Forelimb muscle (tissue), 1 donor: ENCODE results near the gene LIPG. TPM values are rescaled to one million over a fixed set of nuclear protein-coding genes. Genes with fewer than 3 reads are reported as not detected.
"Not testable (repeated sequence)": the region's sequence is repeated elsewhere in the genome, so short reads cannot be mapped to it uniquely, and the experiment has no call there.

Source experiments
- DNase-seq: peaks from one replicate; pipeline ENCODE4 v3.0.0-alpha.2; 2013; ENCODE audit warnings: low read depth
- polyA plus RNA-seq: library from polyadenylated mRNA; unstranded; fragments of 120-200 nt; gene quantifications from one replicate; pipeline ENCODE4 v1.2.1, GENCODE V29; 2013; ENCODE audit not compliant: insufficient read length

Gene LIPG
- polyA plus RNA-seq, 1 donor: 4.4 TPM

- DNase-seq: no peak
Measured at GRCh38 chr18:49573835-49574234, 12.0 kb downstream of the LIPG start.

DNA sequence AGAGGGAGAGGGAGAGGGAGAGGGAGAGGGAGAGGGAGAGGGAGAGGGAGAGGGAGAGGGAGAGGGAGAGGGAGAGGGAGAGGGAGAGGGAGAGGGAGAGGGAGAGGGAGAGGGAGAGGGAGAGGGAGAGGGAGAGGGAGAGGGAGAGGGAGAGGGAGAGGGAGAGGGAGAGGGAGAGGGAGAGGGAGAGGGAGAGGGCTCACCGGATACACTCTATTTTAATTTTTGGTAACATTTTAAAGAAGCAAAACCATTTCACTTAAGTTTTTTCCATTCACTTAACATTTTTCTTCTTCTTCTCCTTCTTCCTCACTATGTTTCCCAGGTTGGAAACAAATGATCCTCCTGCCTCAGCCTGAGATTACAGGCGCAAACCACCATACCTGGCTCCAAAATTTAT lies 17.2 kb downstream of the LIPG start:
- not testable (repeated sequence) for DNase-seq

DNA sequence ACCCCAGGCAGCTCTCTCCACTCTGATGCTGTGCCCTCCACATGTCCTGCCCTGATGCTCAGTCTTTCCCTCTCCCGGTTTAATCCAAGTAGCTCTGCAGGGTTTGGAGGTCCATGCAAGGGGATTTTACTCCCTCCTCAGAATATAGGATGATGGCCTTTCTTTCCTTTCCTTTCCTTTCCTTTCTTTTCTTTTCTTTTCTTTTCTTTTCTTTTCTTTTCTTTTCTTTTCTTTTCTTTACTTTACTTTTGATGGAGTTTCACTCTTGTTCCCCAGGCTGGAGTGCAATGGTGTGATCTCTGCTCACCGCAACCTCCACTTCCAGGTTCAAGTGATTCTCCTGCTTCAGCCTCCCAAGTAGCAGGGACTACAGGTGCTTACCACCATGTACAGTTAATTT lies 17.7 kb downstream of the LIPG start:
- not testable (repeated sequence) for DNase-seq

- DNase-seq: no peak
Measured at GRCh38 chr18:49580279-49580678, 18.4 kb downstream of the LIPG start.

DNA sequence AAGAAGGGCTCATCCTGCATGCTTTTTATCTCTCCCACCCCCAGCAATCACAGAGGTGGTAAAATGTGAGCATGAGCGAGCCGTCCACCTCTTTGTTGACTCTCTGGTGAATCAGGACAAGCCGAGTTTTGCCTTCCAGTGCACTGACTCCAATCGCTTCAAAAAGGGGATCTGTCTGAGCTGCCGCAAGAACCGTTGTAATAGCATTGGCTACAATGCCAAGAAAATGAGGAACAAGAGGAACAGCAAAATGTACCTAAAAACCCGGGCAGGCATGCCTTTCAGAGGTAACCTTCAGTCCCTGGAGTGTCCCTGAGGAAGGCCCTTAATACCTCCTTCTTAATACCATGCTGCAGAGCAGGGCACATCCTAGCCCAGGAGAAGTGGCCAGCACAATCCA lies 19.5 kb downstream of the LIPG start:
- no peak for DNase-seq

GRCh38 chr18:49582579-49582978 lies 20.7 kb downstream of the LIPG start:
- DNase-seq: no peak

GRCh38 chr18:49584394-49584793 lies 22.5 kb downstream of the LIPG start:
- no peak for DNase-seq

GRCh38 chr18:49584951-49585350 lies 23.1 kb downstream of the LIPG start:
- DNase-seq: not testable (repeated sequence)

DNA sequence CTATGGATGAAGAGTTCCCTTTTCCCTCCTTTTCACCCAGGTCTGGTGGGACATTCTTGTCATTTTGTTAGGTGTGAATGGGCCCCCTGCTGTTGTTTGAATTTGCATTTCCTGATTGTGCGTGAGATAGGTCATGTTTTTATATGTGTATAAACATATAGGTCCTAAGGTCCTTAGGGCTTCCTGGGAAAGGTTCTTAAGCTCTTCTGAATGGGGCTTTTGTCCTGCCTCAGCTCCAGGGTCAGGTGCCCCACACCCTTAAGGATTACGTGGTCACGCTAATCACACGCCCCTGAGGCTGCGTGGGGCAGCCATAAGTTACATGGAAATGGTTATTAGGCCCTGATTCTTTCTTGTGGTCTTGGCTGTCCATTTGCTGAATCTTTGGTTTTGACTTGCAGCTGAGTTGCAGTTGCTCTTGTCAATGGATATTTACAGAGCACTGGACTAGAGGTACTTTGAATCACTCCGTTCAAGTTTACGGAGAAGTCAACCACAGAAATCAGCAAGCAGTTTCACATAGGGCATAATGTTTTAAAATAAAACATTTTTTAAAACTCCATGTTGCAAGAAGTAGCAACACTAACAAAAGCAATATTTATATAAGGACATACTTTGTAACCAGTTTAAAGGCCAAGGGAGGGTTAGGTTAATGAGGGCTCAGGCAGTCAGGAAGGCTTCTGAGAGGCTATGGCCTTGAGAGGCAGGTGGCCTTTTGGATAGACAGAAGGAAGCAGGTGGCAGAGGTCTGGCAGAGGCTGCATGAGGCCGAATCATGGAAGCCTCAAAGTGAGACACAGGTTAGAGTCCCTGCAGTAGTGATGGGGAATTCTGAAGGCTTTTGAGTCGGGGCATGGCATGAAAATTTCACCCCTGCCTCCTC lies 24.2 kb downstream of the LIPG start:
- DNase-seq: no peak

DNA sequence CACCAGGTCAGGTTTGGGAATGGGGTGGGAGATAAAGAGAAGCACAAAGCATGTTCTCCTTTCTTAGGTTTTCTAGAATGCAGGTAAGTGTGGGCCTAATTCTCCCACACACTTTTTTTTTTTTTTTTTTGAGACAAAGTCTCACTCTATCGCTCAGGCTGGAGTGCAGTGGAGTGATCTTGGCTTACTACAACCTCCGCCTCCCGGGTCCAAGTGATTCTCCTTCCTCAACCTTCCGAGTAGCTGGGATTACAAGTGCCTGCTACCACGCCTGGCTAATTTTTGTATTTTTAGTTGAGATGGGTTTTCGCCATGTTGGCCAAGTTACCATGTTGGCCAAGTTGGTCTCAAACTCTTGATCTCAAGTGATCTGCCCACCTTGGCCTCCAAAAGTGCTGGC lies 26.3 kb downstream of the LIPG start:
- no peak for DNase-seq

- no peak for DNase-seq
Measured at GRCh38 chr18:49588971-49589370, 27.1 kb downstream of the LIPG start.

DNA sequence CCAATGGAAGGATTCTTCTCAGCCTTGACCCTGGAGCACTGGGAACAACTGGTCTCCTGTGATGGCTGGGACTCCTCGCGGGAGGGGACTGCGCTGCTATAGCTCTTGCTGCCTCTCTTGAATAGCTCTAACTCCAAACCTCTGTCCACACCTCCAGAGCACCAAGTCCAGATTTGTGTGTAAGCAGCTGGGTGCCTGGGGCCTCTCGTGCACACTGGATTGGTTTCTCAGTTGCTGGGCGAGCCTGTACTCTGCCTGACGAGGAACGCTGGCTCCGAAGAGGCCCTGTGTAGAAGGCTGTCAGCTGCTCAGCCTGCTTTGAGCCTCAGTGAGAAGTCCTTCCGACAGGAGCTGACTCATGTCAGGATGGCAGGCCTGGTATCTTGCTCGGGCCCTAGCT lies 28.8 kb downstream of the LIPG start:
- DNase-seq: no peak

DNA sequence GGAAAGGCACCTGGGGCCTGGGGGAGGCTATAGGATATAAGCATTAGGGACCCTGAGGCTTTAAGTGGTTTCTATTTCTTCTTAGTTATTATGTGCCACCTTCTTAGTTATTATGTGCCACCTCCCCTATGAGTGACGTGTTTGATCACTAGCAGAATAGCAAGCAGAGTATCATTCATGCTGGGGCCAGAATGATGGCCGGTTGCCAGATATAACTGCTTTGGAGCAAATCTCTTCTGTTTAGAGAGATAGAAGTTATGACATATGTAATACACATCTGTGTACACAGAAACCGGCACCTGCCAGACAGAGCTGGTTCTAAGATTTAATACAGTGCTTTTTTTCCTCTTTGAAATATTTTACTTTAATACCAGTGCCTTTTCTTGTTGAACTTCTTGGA lies 29.4 kb downstream of the LIPG start:
- DNase-seq: no peak

- no peak for DNase-seq
Measured at GRCh38 chr18:49591775-49592174, 29.9 kb downstream of the LIPG start.

DNA sequence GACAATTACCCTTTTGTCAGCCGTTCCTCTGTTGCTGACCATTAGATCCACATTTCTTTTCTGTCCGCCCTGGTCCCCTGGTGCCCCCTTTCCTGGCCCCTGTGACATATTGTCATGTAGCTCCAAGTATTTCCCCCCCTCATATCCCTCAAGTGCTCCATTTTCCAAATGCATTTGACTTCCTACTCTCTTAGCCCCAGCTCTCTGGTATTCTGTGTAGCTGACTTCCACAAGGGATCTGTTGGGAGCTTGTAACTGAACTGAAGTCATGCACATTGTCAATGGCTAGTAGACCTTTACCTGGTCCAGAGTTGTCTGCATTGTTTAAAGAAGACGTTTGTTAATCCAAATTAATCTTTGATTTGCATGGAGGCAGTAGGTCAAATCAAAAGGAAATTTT lies 34.8 kb downstream of the LIPG start:
- DNase-seq: no peak

GRCh38 chr18:49597157-49597931 lies 35.5 kb downstream of the LIPG start:
- no peak for DNase-seq

GRCh38 chr18:49601211-49601610 lies 39.4 kb downstream of the LIPG start:
- no peak for DNase-seq

DNA sequence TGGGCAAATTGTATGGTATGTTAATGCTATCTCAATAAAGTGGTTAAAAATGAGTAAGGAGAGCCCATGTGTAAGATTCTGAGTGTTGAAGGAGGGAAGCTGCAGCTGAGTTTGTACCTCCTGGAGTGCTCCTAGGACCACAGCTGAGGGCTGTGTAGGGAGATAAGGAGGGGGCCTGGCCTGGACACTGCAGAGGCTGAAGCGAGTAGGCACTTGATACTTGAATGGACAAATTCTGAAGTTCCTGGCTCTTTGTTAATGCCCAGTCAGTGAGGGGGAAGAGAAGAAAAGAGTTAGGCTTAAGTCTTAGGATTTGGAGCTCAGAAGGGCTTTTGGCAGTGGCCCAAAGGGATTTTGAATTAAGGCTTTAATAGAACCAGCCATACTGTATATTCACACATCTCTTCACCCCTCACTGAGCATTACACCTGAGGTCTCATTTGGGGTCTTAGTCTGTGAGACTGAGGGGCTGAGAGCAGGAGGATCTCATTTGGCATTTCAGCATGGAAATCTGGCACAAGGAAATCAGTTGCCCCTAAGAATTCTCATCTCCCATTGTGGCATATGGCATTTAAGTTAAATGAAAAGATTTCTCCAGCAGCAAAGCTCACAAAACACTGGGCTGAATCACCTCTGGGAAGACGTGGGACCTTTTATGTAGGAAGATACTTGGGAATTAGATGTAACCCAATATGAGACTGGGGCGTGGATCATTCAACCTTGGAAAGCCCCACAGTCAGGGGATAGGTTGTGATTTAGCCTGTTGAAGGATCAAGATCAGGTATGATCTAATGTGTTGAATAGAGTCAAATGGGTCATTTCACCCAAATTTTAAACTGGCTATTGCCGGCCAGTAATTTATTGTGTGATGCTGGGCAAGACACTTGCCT lies 46.8 kb downstream of the LIPG start:
- DNase-seq: no peak

DNA sequence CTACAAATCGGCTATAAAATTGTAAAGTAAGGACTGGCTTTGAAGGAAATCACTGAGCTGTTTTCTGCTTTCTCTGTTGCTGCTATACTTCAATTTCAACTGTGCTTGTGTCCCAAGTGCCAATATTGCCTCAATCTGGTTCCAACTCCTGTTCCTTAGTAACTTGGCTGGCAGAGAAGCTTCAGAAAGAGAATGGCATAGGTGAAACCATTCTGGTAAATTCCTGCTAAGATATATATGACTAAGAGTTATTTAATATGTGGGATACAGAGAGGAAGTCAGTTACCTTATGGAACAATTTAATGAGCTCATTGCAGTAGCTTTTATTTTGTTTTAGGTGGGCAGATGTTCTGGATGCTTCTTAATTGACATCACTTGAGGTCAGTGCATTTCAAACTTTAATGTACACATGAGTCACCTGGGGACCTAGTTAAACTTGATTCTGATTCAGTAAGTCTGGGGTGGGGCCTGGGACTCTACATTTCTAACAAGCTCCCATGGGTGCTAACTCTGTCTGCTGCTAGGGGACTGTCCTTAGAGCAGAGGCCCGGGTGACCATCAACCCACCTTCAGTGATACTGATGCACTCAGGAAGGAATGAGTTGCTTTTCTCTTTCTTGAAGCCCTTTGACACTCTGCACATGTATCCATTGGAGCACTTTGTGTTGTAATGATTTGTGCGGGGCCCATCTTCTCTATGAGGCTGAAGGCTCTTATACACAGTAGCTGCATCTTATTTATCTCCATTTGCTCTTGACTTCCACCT lies 47.6 kb downstream of the LIPG start:
- no peak for DNase-seq

- DNase-seq: no peak
Measured at GRCh38 chr18:49610022-49610445, 48.2 kb downstream of the LIPG start.

DNA sequence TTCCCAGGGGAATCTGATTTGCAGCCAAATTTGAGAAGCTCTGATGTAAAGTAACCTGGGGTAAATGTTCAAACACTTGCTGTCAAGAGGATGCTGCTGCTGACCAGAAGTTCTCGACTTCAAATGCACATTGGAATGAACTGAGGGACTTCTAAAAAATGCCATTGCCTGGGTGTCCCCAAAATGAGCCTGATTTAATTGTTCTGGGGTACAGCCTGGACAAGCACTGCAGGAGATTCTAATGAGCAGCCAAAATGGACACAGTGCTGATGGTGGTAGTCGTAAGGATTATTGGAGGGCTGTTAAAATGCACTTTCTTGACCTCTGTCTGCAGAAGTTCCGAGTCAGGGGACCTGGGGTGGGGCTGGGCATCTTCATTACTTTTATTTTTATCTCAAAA lies 49.5 kb downstream of the LIPG start:
- DNase-seq: no peak
